Heart right ventricle (tissue), 16 donors: ENCODE results near the gene ITGA2. TPM values are rescaled to one million over a fixed set of nuclear protein-coding genes. Genes with fewer than 3 reads are reported as not detected.

Experiments used
- ATAC-seq, 8 donors: fragments of 200-7000 bp; cut with Tn5 transposase; one replicate each; pipeline ENCODE4 v1.9.1; 2020; ENCODE audit warnings: mild to moderate bottlenecking in 8 of 8, moderate library complexity in 8 of 8, moderate number of reproducible peaks in 1 of 8
- DNase-seq, 2 donors: peaks; one replicate each; pipeline ENCODE4 v3.0.0-alpha.2; 2020
- H3K27ac ChIP-seq, 10 donors: fragments of 200-600 bp; sonication (generic) in 2 of 10; one replicate each; pipeline versions ENCODE4 v1.5.0 to v1.8.0; 2020 to 2022; ENCODE audit warnings: mild to moderate bottlenecking in 3 of 10
- H3K27me3 ChIP-seq, 7 donors: fragments of 200-600 bp; one replicate each; pipeline ENCODE4 v1.8.0; 2021 to 2022; ENCODE audit warnings: mild to moderate bottlenecking in 2 of 7
- H3K36me3 ChIP-seq, 9 donors: fragments of 200-600 bp; sonication (generic) in 1 of 9; one replicate each; pipeline versions ENCODE4 v1.5.0 to v1.8.0; 2020 to 2022; ENCODE audit warnings: mild to moderate bottlenecking in 2 of 9
- H3K4me1 ChIP-seq, 9 donors: fragments of 200-600 bp; sonication (generic) in 1 of 9; one replicate each; pipeline versions ENCODE4 v1.5.0 to v1.8.0; 2020 to 2022; ENCODE audit warnings: mild to moderate bottlenecking in 4 of 9
- H3K4me3 ChIP-seq, 10 donors: fragments of 200-600 bp; sonication (generic) in 2 of 10; one replicate each; pipeline versions ENCODE4 v1.5.0 to v1.8.0; 2020 to 2022; ENCODE audit warnings: mild to moderate bottlenecking in 7 of 10, moderate library complexity in 2 of 10
- H3K9me3 ChIP-seq, 11 donors: fragments of 200-600 bp in 10 of 11; sonication (generic) in 2 of 11; one replicate each; pipeline versions ENCODE4 v1.5.0 to v1.8.0; 2013 to 2022; ENCODE audit warnings: mild to moderate bottlenecking in 2 of 11, control low read depth in 1 of 11, moderate library complexity in 1 of 11
- CTCF ChIP-seq, 9 donors: fragments of 200-600 bp; sonication (generic) in 2 of 9; IDR thresholded peaks; one replicate each; pipeline versions ENCODE4 v1.5.0 to v1.8.0; 2021 to 2022; ENCODE audit warnings: antibody characterized with exemption in 9 of 9, mild to moderate bottlenecking in 5 of 9, moderate library complexity in 1 of 9
- WGBS, 2 donors: extraction: QIAGEN DNeasy Blood & Tissue Kit; methylation state at CpG; one replicate each; pipeline ENCODE4 v1.1.7; 2013; ENCODE audit warnings: inconsistent platforms in 1 of 2; 5-methylcytosine and 5-hydroxymethylcytosine counted together
- intact Hi-C, 10 donors: fragments of 100-400 bp; cut with DNase I; formaldehyde crosslinking; loops; one replicate each; pipeline versions ENCODE4 v1.11.1 to v1.14.2; 2022
- polyA plus RNA-seq, 2 donors: library from polyadenylated mRNA; stranded (reverse); fragments of 200-250 nt; gene quantifications; one replicate each; pipeline ENCODE4 v1.2.3, GENCODE V29; 2013
- total RNA-seq, 10 donors: library from RNA; stranded (reverse); fragmentation: NEBNext Ultra II Directional in 3 of 10; extraction: Animal tissue kit (Norgen Biotek cat#: 25700) in 3 of 10; gene quantifications; one replicate each; pipeline versions ENCODE4 v1.2.1 to v1.2.4, GENCODE V29; 2021 to 2023
- donor health status: Arrhythmogenic right ventricular cardiomyopathy.
- donor health status: ischemic (EF 13 %, LVEDD 7.1; RV severe dilation, severe dysfunction).
- donor health status: healthy with polysubstance abuse.
- donor health status: DM: no; HTN: yes; CAD: no.
- donor health status: DM: no; HTN: no; CAD: no.
- donor health status: ischemic (EF 25% LVEDD 6.9; RV normal size, moderate dysfunction).
- donor health status: ischemic (EF 25% LVEDD 5.7; RV mildly dilated, moderate dysfunction).
- donor health status: healthy.
- donor health status: DM: yes; HTN: yes; CAD: no.
- donor health status: Ischemic cardiomyopathy.
- donor health status: ischemic (EF 35%, LVEDD 5.7; RV mildly dilated, moderate dysfunction).
- donor health status: nonischemic (EF 11% LVEDD 7.7; RV severe dilation, severe dysfunction).
- donor health status: DM: yes; HTN: yes; CAD: no.
- donor health status: PGD.
- donor health status: ischemic (EF 29% LVEDD 5.4; RV normal size, mild dysfunction).
- donor health status: nonischemic (EF 23%, LVEDD 6.1; RV moderate dilation, normal function).

The ITGA2 gene
- total and polyA plus RNA-seq, 12 donors, result 0.22 to 9.4 (median 0.92) TPM

GRCh38 chr5:53105611-53106300 lies 116.6 kb downstream of the ITGA2 start:
- peaks cover 0 to 28% (median 18%) of the 10 kb centered on the region in 9 donors for H3K4me1 ChIP-seq
- intact Hi-C loops, result loop anchor here in 1 of 10 donors (10.0 kb wide), 1 partner anchor 301 kb away; no protein-coding TSS in a partner anchor

GRCh38 chr5:53109056-53109442 lies 119.9 kb downstream of the ITGA2 start:
- Histone ChIP-seq H3K4me3 (peak overlapping the region; percentile 40 to 85 (median 76)), H3K9me3 (peaks cover 0 to 5% (median 0%) of the 10 kb centered on the region in 11 donors), H3K36me3 (peaks cover 0 to 35% (median 0%) of the 10 kb centered on the region in 9 donors), H3K4me1 (peaks cover 0 to 30% (median 20%) of the 10 kb centered on the region in 9 donors), H3K27me3 (no peaks in the 10 kb centered on the region), H3K27ac (peak overlapping the region; percentile 49 to 86 (median 82))
- intact Hi-C loops, result loop anchor here in 1 of 10 donors (10.0 kb wide), 1 partner anchor 304 kb away; no protein-coding TSS in a partner anchor
- DNase-seq (no peak), ATAC-seq (peak in 5 of 8 donors; percentile 7 to 22 (median 17))
- WGBS, 2 donors, result 1% methylated on average over 11 of the region's 11 CpGs
- no peak for TF ChIP-seq CTCF (IDR thresholded peaks at IDR 0.05)

More at GRCh38 chr5:53105611-53106300, 116.6 kb downstream of the ITGA2 start:
- Histone ChIP-seq H3K4me3 (no peak overlapping the region), H3K27ac (no peak overlapping the region), H3K27me3 (no peaks in the 10 kb centered on the region), H3K36me3 (peaks cover 0 to 64% (median 17%) of the 10 kb centered on the region in 9 donors), H3K9me3 (no peaks in the 10 kb centered on the region)
- TF ChIP-seq CTCF (IDR thresholded peaks at IDR 0.05), result no peak
- WGBS, 2 donors, result 75 to 76% methylated on average over 5 of the region's 5 CpGs
- no peak for ATAC-seq
- DNase-seq, result no peak

GRCh38 chr5:53109443-53110127 lies 120.4 kb downstream of the ITGA2 start, which contains the start of gene MOCS2:
MOCS2 (minus strand) TSS chr5:53109757; CDS start chr5:53107174, 2,583 bp downstream.
- intact Hi-C loops, result loop anchor here in 1 of 10 donors (10.0 kb wide), 1 partner anchor 305 kb away; no protein-coding TSS in a partner anchor
- peaks cover 0 to 5% (median 0%) of the 10 kb centered on the region in 11 donors for H3K9me3 ChIP-seq
- peak; percentile 99 to 100 (median 100) for ATAC-seq
- 0 to 1% methylated on average over 53 to 54 of the region's 54 CpGs for WGBS, 2 donors
- H3K27me3 ChIP-seq, result no peaks in the 10 kb centered on the region
- peak within 1 kb of the TSS; percentile 49 to 86 (median 82) for H3K27ac ChIP-seq
- H3K4me3 ChIP-seq, result peak within 1 kb of the TSS; percentile 40 to 85 (median 76)
- H3K36me3 ChIP-seq, result peaks cover 0 to 33% (median 0%) of the 10 kb centered on the region in 9 donors
- no peak for TF ChIP-seq CTCF (IDR thresholded peaks at IDR 0.05)
- H3K4me1 ChIP-seq, result peaks cover 0 to 30% (median 20%) of the 10 kb centered on the region in 9 donors
- DNase-seq, result peak; percentile 90 to 95

- H3K27me3 ChIP-seq, result no peaks in the 10 kb centered on the region
- H3K9me3 ChIP-seq, result peaks cover 0 to 5% (median 0%) of the 10 kb centered on the region in 11 donors
- H3K4me3 ChIP-seq, result peak overlapping the region; percentile 40 to 85 (median 76)
- peaks cover 0 to 27% (median 0%) of the 10 kb centered on the region in 9 donors for H3K36me3 ChIP-seq
- H3K27ac ChIP-seq, result peak overlapping the region; percentile 49 to 86 (median 82)
- H3K4me1 ChIP-seq, result peaks cover 0 to 30% (median 20%) of the 10 kb centered on the region in 9 donors
- ATAC-seq (peak in 6 of 8 donors; percentile 2 to 25 (median 8)), DNase-seq (no peak)
- no peak for TF ChIP-seq CTCF (IDR thresholded peaks at IDR 0.05)
- 23 to 31% methylated on average over 6 of the region's 6 CpGs for WGBS, 2 donors
- intact Hi-C loops, result no loop called here
These were observed 121.0 kb downstream of the ITGA2 start for GRCh38 chr5:53110156-53110555.
